ENCODE results near the gene ABCA1.

Gene ABCA1

GRCh38 chr9:104835161-104835560 lies 92.8 kb downstream of the ABCA1 start:
- peak; percentile 95 to 97 for DNase-seq

GRCh38 chr9:104833696-104834095 lies 94.3 kb downstream of the ABCA1 start:
- no peak for DNase-seq

- DNase-seq: no peak
Measured at GRCh38 chr9:104831681-104832080, 96.3 kb downstream of the ABCA1 start.

GRCh38 chr9:104826911-104827310 lies 101.0 kb downstream of the ABCA1 start:
- no peak for DNase-seq

GRCh38 chr9:104826079-104826775 lies 101.7 kb downstream of the ABCA1 start:
- no peak for DNase-seq

- DNase-seq: no peak
Measured at GRCh38 chr9:104820336-104820735, 107.6 kb downstream of the ABCA1 start.

- no peak for DNase-seq
Measured at GRCh38 chr9:104819033-104819432, 108.9 kb downstream of the ABCA1 start.

GRCh38 chr9:104817437-104817836 lies 110.5 kb downstream of the ABCA1 start:
- no peak for DNase-seq

GRCh38 chr9:104815851-104816565 lies 111.9 kb downstream of the ABCA1 start:
- no peak for DNase-seq

- DNase-seq: no peak
Measured at GRCh38 chr9:104810421-104811339, 117.3 kb downstream of the ABCA1 start.

- DNase-seq: peak; percentile 24 to 39
Measured at GRCh38 chr9:104808035-104808614, 119.8 kb downstream of the ABCA1 start.

- DNase-seq: no peak
Measured at GRCh38 chr9:104805441-104805840, 122.5 kb downstream of the ABCA1 start.

GRCh38 chr9:104802906-104803305 lies 125.0 kb downstream of the ABCA1 start:
- no peak for DNase-seq

GRCh38 chr9:104802110-104802509 lies 125.8 kb downstream of the ABCA1 start:
- DNase-seq: no peak

GRCh38 chr9:104800068-104800785 lies 127.7 kb downstream of the ABCA1 start:
- DNase-seq: no peak

GRCh38 chr9:104798209-104798995 lies 129.6 kb downstream of the ABCA1 start:
- no peak for DNase-seq

- DNase-seq: no peak
Measured at GRCh38 chr9:104795857-104796256, 132.1 kb downstream of the ABCA1 start.

GRCh38 chr9:104795082-104795481 lies 132.9 kb downstream of the ABCA1 start:
- DNase-seq: peak in 1 of 2 donors; percentile 50

GRCh38 chr9:104794070-104794469 lies 133.9 kb downstream of the ABCA1 start:
- no peak for DNase-seq

- DNase-seq: no peak
Measured at GRCh38 chr9:104788251-104788650, 139.7 kb downstream of the ABCA1 start.

GRCh38 chr9:104787306-104788015 lies 140.5 kb downstream of the ABCA1 start:
- no peak for DNase-seq

All from inflammatory macrophage (primary cell).